Pancreas (tissue), 10 donors: ENCODE measurements around the gene ANK2. TPM values are rescaled to one million over a fixed set of nuclear protein-coding genes. Genes with fewer than 3 reads are reported as not detected.

Experiments
- ATAC-seq, 4 donors: fragments of 200-7000 bp; cut with Tn5 transposase; one replicate each; pipeline versions ENCODE4 v1.8.0 to v1.9.1; 2020; ENCODE audit warnings: mild to moderate bottlenecking in 4 of 4, moderate library complexity in 4 of 4
- DNase-seq, 6 donors: peaks; one replicate each; pipeline ENCODE4 v3.0.0-alpha.2; 2020
- FAIRE-seq: peaks from 2 replicates; lab custom pipeline; 2012; peaks lifted over from hg19 to GRCh38; lab: Jason Lieb, UNC
- H3K27ac ChIP-seq, 4 donors: fragments of 200-600 bp; sonication (generic); 1 replicate in 3 of 4; 2 replicates in 1 of 4; pipeline versions ENCODE4 v1.5.0 to v1.8.0; 2020
- H3K27me3 ChIP-seq, 4 donors: fragments of 200-600 bp; one replicate each; pipeline ENCODE4 v1.8.0; 2021
- H3K36me3 ChIP-seq, 3 donors: fragments of 200-600 bp; sonication (generic) in 1 of 3; one replicate each; pipeline versions ENCODE4 v1.5.0 to v1.8.0; 2020 to 2021
- H3K4me1 ChIP-seq, 3 donors: fragments of 200-600 bp; one replicate each; pipeline ENCODE4 v1.8.0; 2021
- H3K4me3 ChIP-seq, 4 donors: fragments of 200-600 bp; sonication (generic) in 2 of 4; one replicate each; pipeline versions ENCODE4 v1.5.0 to v1.8.0; 2020 to 2021
- H3K9me3 ChIP-seq, 4 donors: fragments of 200-600 bp; one replicate each; pipeline ENCODE4 v1.8.0; 2021
- CTCF ChIP-seq, 4 donors: fragments of 200-600 bp; sonication (generic) in 3 of 4; IDR thresholded peaks; one replicate each; pipeline versions ENCODE4 v1.5.0 to v1.8.0; 2021; ENCODE audit warnings: antibody characterized with exemption in 4 of 4
- WGBS, 2 donors: extraction: QIAGEN DNeasy Blood & Tissue Kit; methylation state at CpG; one replicate each; pipeline ENCODE4 v1.1.7; 2013; 5-methylcytosine and 5-hydroxymethylcytosine counted together
- intact Hi-C, 3 donors: fragments of 100-400 bp; cut with DNase I; formaldehyde crosslinking; loops; one replicate each; pipeline versions ENCODE4 v1.11.1 to v1.14.2; 2022
- polyA plus RNA-seq, 2 donors: library from polyadenylated mRNA; stranded (reverse); fragments of 200-250 nt; gene quantifications; one replicate each; pipeline ENCODE4 v1.2.3, GENCODE V29; 2013
- total RNA-seq, 6 donors: library from RNA; stranded (reverse); fragmentation: NEBNext Ultra II Directional in 4 of 6; extraction: Animal tissue kit (Norgen Biotek cat#: 25700) in 4 of 6; gene quantifications; one replicate each; pipeline versions ENCODE4 v1.2.1 to v1.2.4, GENCODE V29; 2021 to 2023
- donor health status: healthy with polysubstance abuse.
- donor health status: DM: no; HTN: no; CAD: no; lungs with moderate emphysema.
- donor health status: DM: no; HTN: no; CAD: no.
- donor health status: control.
- donor health status: control.
- donor health status: Bipolar disorder and iron deficiency.
- donor health status: DM: yes; HTN: yes; CAD: no.
- donor health status: DM: no; HTN: no; CAD: no.
- donor health status: DM: no; HTN: no; CAD: no.
- donor health status: DM: yes; HTN: yes; CAD: no.

ANK2 gene
- total and polyA plus RNA-seq, 8 donors = 1.0 to 4.2 (median 2.7) TPM

GRCh38 chr4:113378836-113379235, 329.4 kb downstream of the ANK2 start:
- no peak for DNase-seq
- H3K4me3 ChIP-seq = no peak overlapping the region
- no peaks in the 10 kb centered on the region for H3K36me3 ChIP-seq
- TF ChIP-seq CTCF (IDR thresholded peaks at IDR 0.05) = no peak
- ATAC-seq = no peak
- peaks cover 0 to 3% (median 0%) of the 10 kb centered on the region in 3 donors for H3K4me1 ChIP-seq
- 74 to 80% methylated on average over 1 of the region's 1 CpG for WGBS, 2 donors
- H3K9me3 ChIP-seq = no peaks in the 10 kb centered on the region
- intact Hi-C loops = no loop called here
- FAIRE-seq = no peak
- no peak overlapping the region for H3K27ac ChIP-seq
- H3K27me3 ChIP-seq = no peaks in the 10 kb centered on the region

- no peaks in the 10 kb centered on the region for H3K27me3 ChIP-seq
- H3K36me3 ChIP-seq = no peaks in the 10 kb centered on the region
- H3K9me3 ChIP-seq = no peaks in the 10 kb centered on the region
- FAIRE-seq (no peak), ATAC-seq (peak in 1 of 4 donors; percentile 28), DNase-seq (no peak)
- intact Hi-C loops = no loop called here
- H3K4me1 ChIP-seq = no peaks in the 10 kb centered on the region
- WGBS, 2 donors = 79 to 84% methylated on average over 1 of the region's 1 CpG
- H3K27ac ChIP-seq = no peak overlapping the region
- no peak overlapping the region for H3K4me3 ChIP-seq
- no peak for TF ChIP-seq CTCF (IDR thresholded peaks at IDR 0.05)
These were observed 333.3 kb downstream of the ANK2 start for GRCh38 chr4:113382704-113383103.

- H3K4me3 ChIP-seq = no peak overlapping the region
- no peak overlapping the region for H3K27ac ChIP-seq
- H3K4me1 ChIP-seq = no peaks in the 10 kb centered on the region
- H3K36me3 ChIP-seq = no peaks in the 10 kb centered on the region
- ATAC-seq (peak in 1 of 4 donors; percentile 40), DNase-seq (no peak), FAIRE-seq (no peak)
- 81% methylated on average over 5 of the region's 5 CpGs for WGBS, 2 donors
- TF ChIP-seq CTCF (IDR thresholded peaks at IDR 0.05) = no peak
- intact Hi-C loops = no loop called here
- H3K9me3 ChIP-seq = no peaks in the 10 kb centered on the region
- no peaks in the 10 kb centered on the region for H3K27me3 ChIP-seq
These were observed 333.8 kb downstream of the ANK2 start for GRCh38 chr4:113383111-113383785.

GRCh38 chr4:113384600-113384999, 335.1 kb downstream of the ANK2 start:
- 59 to 68% methylated on average over 5 of the region's 5 CpGs for WGBS, 2 donors
- H3K27ac ChIP-seq = no peak overlapping the region
- FAIRE-seq (no peak), DNase-seq (no peak), ATAC-seq (peak in 1 of 4 donors; percentile 12)
- H3K36me3 ChIP-seq = no peaks in the 10 kb centered on the region
- no peaks in the 10 kb centered on the region for H3K4me1 ChIP-seq
- no peak for TF ChIP-seq CTCF (IDR thresholded peaks at IDR 0.05)
- intact Hi-C loops = no loop called here
- no peaks in the 10 kb centered on the region for H3K27me3 ChIP-seq
- no peak overlapping the region for H3K4me3 ChIP-seq
- no peaks in the 10 kb centered on the region for H3K9me3 ChIP-seq

GRCh38 chr4:113385281-113385899, 335.9 kb downstream of the ANK2 start:
- Histone ChIP-seq H3K27ac (no peak overlapping the region), H3K27me3 (no peaks in the 10 kb centered on the region), H3K4me1 (no peaks in the 10 kb centered on the region), H3K4me3 (no peak overlapping the region), H3K36me3 (no peaks in the 10 kb centered on the region), H3K9me3 (no peaks in the 10 kb centered on the region)
- intact Hi-C loops = no loop called here
- no peak for DNase-seq
- WGBS, 2 donors = 78 to 81% methylated on average over 4 of the region's 4 CpGs
- no peak for TF ChIP-seq CTCF (IDR thresholded peaks at IDR 0.05)
- FAIRE-seq = no peak
- ATAC-seq = no peak
